Kidney (tissue), 14 donors: ENCODE data around the gene IL17RE. TPM values are rescaled to one million over a fixed set of nuclear protein-coding genes. Genes with fewer than 3 reads are reported as not detected.

ENCODE experiments used
- DNase-seq, 5 donors: peaks; one replicate each; pipeline ENCODE4 v3.0.0-alpha.2; 2013 to 2020
- FAIRE-seq: peaks from 2 replicates; lab custom pipeline; 2012; peaks lifted over from hg19 to GRCh38; lab: Jason Lieb, UNC
- H3K27ac ChIP-seq, 2 donors: one replicate each; pipeline ENCODE4 v1.7.0; 2013; ENCODE audit warnings: low read depth in 2 of 2, low read length in 2 of 2, inconsistent platforms in 1 of 2
- H3K27me3 ChIP-seq: one replicate; pipeline ENCODE4 v1.7.1; 2013; ENCODE audit warnings: low read length, inconsistent platforms; ENCODE audit not compliant: control insufficient read depth, insufficient read depth
- H3K36me3 ChIP-seq, 3 donors: one replicate each; pipeline versions ENCODE4 v1.7.0 to v1.7.1; 2013; ENCODE audit warnings: low read length in 3 of 3, control low read depth in 1 of 3, inconsistent platforms in 1 of 3; ENCODE audit not compliant: insufficient read depth in 3 of 3, control insufficient read depth in 2 of 3
- H3K4me1 ChIP-seq, 3 donors: one replicate each; pipeline versions ENCODE4 v1.7.0 to v1.7.1; 2013; ENCODE audit warnings: low read length in 3 of 3, inconsistent platforms in 1 of 3, low read depth in 1 of 3; ENCODE audit not compliant: control insufficient read depth in 2 of 3, insufficient read depth in 2 of 3
- H3K4me3 ChIP-seq, 3 donors: one replicate each; pipeline versions ENCODE4 v1.7.0 to v1.8.1; 2013; ENCODE audit warnings: low read length in 3 of 3, control low read depth in 1 of 3, inconsistent platforms in 1 of 3
- H3K9ac ChIP-seq, 3 donors: one replicate each; pipeline versions ENCODE4 v1.7.0 to v1.7.1; 2013; ENCODE audit warnings: low read length in 3 of 3, control low read depth in 1 of 3, inconsistent platforms in 1 of 3
- H3K9me3 ChIP-seq, 3 donors: one replicate each; pipeline versions ENCODE4 v1.7.0 to v1.7.1; 2013; ENCODE audit warnings: low read length in 3 of 3, control low read depth in 1 of 3, inconsistent platforms in 1 of 3; ENCODE audit not compliant: control insufficient read depth in 2 of 3, insufficient read depth in 1 of 3
- intact Hi-C: fragments of 100-400 bp; cut with DNase I; formaldehyde crosslinking; loops from one replicate; pipeline ENCODE4 v1.11.1; 2022
- polyA plus RNA-seq: library from polyadenylated mRNA; stranded (reverse); fragments of 350-450 nt; fragmentation: Illumina TruSeq; extraction: RNeasy Lipid Tissue Mini Kit (QIAGEN cat#74804); gene quantifications from one replicate; pipeline ENCODE4 v1.2.3, GENCODE V29; 2014; ENCODE audit warnings: low read depth, low replicate concordance; ENCODE audit not compliant: insufficient read depth
- total RNA-seq: library from RNA; stranded (reverse); fragmentation: NEBNext Ultra II Directional; extraction: Animal tissue kit (Norgen Biotek cat#: 25700); gene quantifications from one replicate; pipeline ENCODE4 v1.2.1, GENCODE V29; 2021
- TF ChIP-seq, protein P1 (sequence below): IDR thresholded peaks from 3 replicates; pipeline ENCODE4 v1.5.1; 2012; ENCODE audit warnings: mild to moderate bottlenecking, moderate library complexity, borderline replicate concordance; ENCODE audit not compliant: insufficient read depth; ENCODE audit errors: extremely low read depth
- donor health status: control.
- donor health status: control.
- donor health status: control.
- donor health status: control.
- donor health status: control.
- donor health status: DM: yes; HTN: yes; CAD: no.
- donor health status: Normal renal cell carcinoma (clear cell type).

IL17RE gene
- total and polyA plus RNA-seq, 2 donors from 2014 or later = 7.5 to 8.5 TPM

DNA sequence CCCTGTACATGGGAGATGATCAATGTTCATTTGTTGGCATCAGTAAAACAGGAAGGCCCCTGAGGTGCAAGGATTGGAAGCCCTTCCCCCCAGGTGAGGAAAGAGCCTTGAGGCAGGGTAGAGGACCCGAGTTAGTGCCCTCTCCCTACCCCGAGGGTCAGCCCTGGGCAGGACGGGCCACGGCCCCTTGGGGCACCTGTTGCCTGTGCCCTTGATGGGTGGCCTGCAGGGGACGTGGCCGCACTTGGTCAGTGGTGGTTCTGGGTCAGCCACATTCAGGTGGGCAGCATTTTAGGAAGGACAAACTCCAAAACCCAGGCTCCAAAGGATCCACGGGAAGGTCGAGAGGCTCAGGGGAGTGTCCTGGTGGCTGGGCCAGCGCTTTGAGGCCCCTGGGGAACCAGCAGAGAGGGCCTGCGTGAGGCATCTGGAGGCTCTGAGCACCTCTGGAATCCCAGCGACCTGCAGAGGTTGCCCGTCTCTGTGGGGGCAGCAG lies 43.1 kb upstream of the IL17RE start:
- intact Hi-C loops = no loop called here
- no peaks in the 10 kb centered on the region for H3K27me3 ChIP-seq
- no peaks in the 10 kb centered on the region for H3K9me3 ChIP-seq
- H3K4me3 ChIP-seq = no peak overlapping the region
- FAIRE-seq (no peak), DNase-seq (no peak)
- no peak overlapping the region for H3K9ac ChIP-seq
- TF ChIP-seq, protein P1, sequence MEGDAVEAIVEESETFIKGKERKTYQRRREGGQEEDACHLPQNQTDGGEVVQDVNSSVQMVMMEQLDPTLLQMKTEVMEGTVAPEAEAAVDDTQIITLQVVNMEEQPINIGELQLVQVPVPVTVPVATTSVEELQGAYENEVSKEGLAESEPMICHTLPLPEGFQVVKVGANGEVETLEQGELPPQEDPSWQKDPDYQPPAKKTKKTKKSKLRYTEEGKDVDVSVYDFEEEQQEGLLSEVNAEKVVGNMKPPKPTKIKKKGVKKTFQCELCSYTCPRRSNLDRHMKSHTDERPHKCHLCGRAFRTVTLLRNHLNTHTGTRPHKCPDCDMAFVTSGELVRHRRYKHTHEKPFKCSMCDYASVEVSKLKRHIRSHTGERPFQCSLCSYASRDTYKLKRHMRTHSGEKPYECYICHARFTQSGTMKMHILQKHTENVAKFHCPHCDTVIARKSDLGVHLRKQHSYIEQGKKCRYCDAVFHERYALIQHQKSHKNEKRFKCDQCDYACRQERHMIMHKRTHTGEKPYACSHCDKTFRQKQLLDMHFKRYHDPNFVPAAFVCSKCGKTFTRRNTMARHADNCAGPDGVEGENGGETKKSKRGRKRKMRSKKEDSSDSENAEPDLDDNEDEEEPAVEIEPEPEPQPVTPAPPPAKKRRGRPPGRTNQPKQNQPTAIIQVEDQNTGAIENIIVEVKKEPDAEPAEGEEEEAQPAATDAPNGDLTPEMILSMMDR = no peak
- no peaks in the 10 kb centered on the region for H3K36me3 ChIP-seq
- no peaks in the 10 kb centered on the region for H3K4me1 ChIP-seq
- no peak overlapping the region for H3K27ac ChIP-seq

DNA sequence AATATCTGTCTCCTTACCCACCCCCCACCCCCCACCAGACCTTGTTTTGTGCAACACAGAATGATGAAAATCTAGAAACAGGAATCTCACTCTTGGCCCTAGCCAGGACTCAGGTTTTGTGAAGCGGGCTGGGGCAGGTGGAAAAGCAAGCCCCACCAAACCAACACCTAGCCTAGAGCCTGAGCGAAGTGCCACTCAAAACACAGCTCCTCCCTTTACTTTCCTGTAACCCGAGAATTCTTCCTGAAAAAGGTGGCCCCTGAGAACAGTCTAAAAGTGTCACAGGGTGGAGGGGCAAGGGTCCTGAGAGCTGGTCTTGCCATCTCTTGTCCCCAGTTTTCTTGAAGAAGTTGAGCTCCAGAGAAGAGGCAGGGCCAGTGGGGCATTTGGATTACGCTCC lies 41.4 kb upstream of the IL17RE start:
- Histone ChIP-seq H3K4me1 (no peaks in the 10 kb centered on the region), H3K36me3 (no peaks in the 10 kb centered on the region), H3K9ac (no peak overlapping the region), H3K27ac (no peak overlapping the region), H3K4me3 (no peak overlapping the region), H3K9me3 (no peaks in the 10 kb centered on the region), H3K27me3 (no peaks in the 10 kb centered on the region)
- TF ChIP-seq, protein P1 = no peak
- no peak for DNase-seq
- no peak for FAIRE-seq
- intact Hi-C loops = no loop called here

DNA sequence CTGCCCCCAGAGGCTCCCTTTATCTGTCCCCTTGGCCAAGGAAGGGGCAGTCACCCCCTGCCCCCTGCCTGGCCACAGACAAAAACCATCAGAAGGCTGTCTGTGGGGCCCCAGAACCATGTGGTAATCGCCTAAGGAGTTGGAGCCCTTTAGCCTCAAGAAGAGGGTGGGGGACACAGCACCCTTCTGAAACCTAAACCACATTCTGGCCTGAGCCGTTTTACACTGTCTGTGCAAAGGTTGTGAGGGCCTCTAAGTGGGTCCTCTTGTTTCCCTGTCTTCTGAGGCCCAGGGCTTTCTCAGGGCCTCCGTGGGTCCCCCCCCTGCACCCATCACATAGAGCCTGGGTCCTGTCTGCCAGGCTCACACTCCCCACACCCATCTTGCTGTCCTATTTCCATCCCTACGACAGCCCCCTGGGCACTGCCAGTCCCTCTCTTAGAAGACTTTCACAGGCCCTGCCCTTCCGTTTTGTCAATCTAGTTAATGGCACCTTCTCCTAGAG lies 41.0 kb upstream of the IL17RE start:
- TF ChIP-seq, protein P1 = no peak
- Histone ChIP-seq H3K4me3 (no peak overlapping the region), H3K27ac (no peak overlapping the region), H3K27me3 (no peaks in the 10 kb centered on the region), H3K9me3 (no peaks in the 10 kb centered on the region), H3K4me1 (no peaks in the 10 kb centered on the region), H3K36me3 (no peaks in the 10 kb centered on the region), H3K9ac (no peak overlapping the region)
- peak in 1 of 5 donors; percentile 26 for DNase-seq
- intact Hi-C loops = no loop called here
- FAIRE-seq = no peak
